CD14-positive monocyte (primary cell): ENCODE measurements around the gene WDR48. TPM values are rescaled to one million over a fixed set of nuclear protein-coding genes. Genes with fewer than 3 reads are reported as not detected.

Experiments
- DNase-seq, 3 donors: peaks; one replicate each; pipeline ENCODE4 v3.0.0-alpha.2; 2011 to 2022
- H2AFZ ChIP-seq: 2 replicates; pipeline ENCODE4 v1.6.0; 2012; ENCODE audit warnings: mild to moderate bottlenecking, low read depth, low read length, inconsistent platforms; ENCODE audit not compliant: insufficient read depth, poor library complexity, severe bottlenecking
- H3K27ac ChIP-seq, 2 donors: 1 replicate in 1 of 2; 2 replicates in 1 of 2; pipeline ENCODE4 v1.5.1; 2012 to 2013; ENCODE audit warnings: low read length in 2 of 2, control low read depth in 1 of 2, inconsistent platforms in 1 of 2, low read depth in 1 of 2, mild to moderate bottlenecking in 1 of 2
- H3K27me3 ChIP-seq, 2 donors: one replicate each; pipeline versions ENCODE4 v1.6.0 to v1.6.1; 2011 to 2013; ENCODE audit warnings: low read length in 2 of 2; ENCODE audit not compliant: control insufficient read depth in 2 of 2, insufficient read depth in 2 of 2
- H3K36me3 ChIP-seq, 2 donors: replicated peaks in 1 of 2; 1 replicate in 1 of 2; 2 replicates in 1 of 2; pipeline versions ENCODE4 v1.5.1 to v1.6.1; 2012 to 2013; ENCODE audit warnings: low read length in 2 of 2, control low read depth in 1 of 2, inconsistent platforms in 1 of 2, mild to moderate bottlenecking in 1 of 2; ENCODE audit not compliant: insufficient read depth in 2 of 2, control insufficient read depth in 1 of 2
- H3K4me1 ChIP-seq, 2 donors: 1 replicate in 1 of 2; 2 replicates in 1 of 2; pipeline versions ENCODE4 v1.5.1 to v1.6.1; 2012 to 2013; ENCODE audit warnings: low read length in 2 of 2, control low read depth in 1 of 2, inconsistent platforms in 1 of 2, mild to moderate bottlenecking in 1 of 2, moderate library complexity in 1 of 2; ENCODE audit not compliant: insufficient read depth in 2 of 2, control insufficient read depth in 1 of 2
- H3K4me2 ChIP-seq: replicated peaks from 2 replicates; pipeline ENCODE3; 2012; ENCODE audit warnings: low read length, moderate library complexity, mild to moderate bottlenecking; ENCODE audit not compliant: poor library complexity, severe bottlenecking; ENCODE audit errors: extremely low read depth
- H3K4me3 ChIP-seq, 3 experiments: fragments of 200-600 bp in 1 of 3; sonication (generic) in 1 of 3; replicated peaks in 1 of 3; 1 replicate in 2 of 3; 2 replicates in 1 of 3; pipeline ENCODE4 v1.5.1; 2011 to 2013; ENCODE audit warnings: low read length in 3 of 3, mild to moderate bottlenecking in 3 of 3, control low read depth in 2 of 3, low read depth in 2 of 3, inconsistent platforms in 1 of 3, moderate library complexity in 1 of 3
- H3K79me2 ChIP-seq: 2 replicates; pipeline ENCODE4 v1.6.0; 2012; ENCODE audit warnings: mild to moderate bottlenecking, control low read depth, inconsistent platforms, low read length, moderate library complexity; ENCODE audit not compliant: insufficient read depth
- H3K9ac ChIP-seq: 2 replicates; pipeline ENCODE4 v1.6.0; 2017; ENCODE audit warnings: low read length, mild to moderate bottlenecking; ENCODE audit not compliant: insufficient read depth, poor library complexity, severe bottlenecking
- H3K9me3 ChIP-seq, 2 donors: replicated peaks in 1 of 2; 1 replicate in 1 of 2; 2 replicates in 1 of 2; pipeline versions ENCODE4 v1.5.1 to v1.6.1; 2012 to 2013; ENCODE audit warnings: low read length in 2 of 2, control low read depth in 1 of 2; ENCODE audit not compliant: control insufficient read depth in 1 of 2, insufficient read depth in 1 of 2
- H4K20me1 ChIP-seq: 2 replicates; pipeline ENCODE4 v1.6.0; 2012; ENCODE audit warnings: mild to moderate bottlenecking, low read length, control low read depth, moderate library complexity; ENCODE audit not compliant: insufficient read depth
- H3K27ac Mint-ChIP-seq, 7 donors: one replicate each; pipeline ENCODE4 v1.8.0; 2020; ENCODE audit warnings: mild to moderate bottlenecking in 7 of 7, mixed read lengths in 7 of 7, moderate library complexity in 6 of 7, inconsistent platforms in 2 of 7
- H3K27me3 Mint-ChIP-seq, 3 donors: one replicate each; pipeline ENCODE4 v1.8.0; 2021 to 2022; ENCODE audit warnings: low read depth in 3 of 3, mild to moderate bottlenecking in 3 of 3, mixed read lengths in 3 of 3, moderate library complexity in 3 of 3, inconsistent platforms in 1 of 3
- H3K36me3 Mint-ChIP-seq, 2 donors: one replicate each; pipeline ENCODE4 v1.8.0; 2020; ENCODE audit warnings: mixed read lengths in 2 of 2, inconsistent platforms in 1 of 2, mild to moderate bottlenecking in 1 of 2
- H3K4me1 Mint-ChIP-seq: one replicate; pipeline ENCODE4 v1.8.0; 2020; ENCODE audit warnings: mild to moderate bottlenecking, mixed read lengths
- H3K4me3 Mint-ChIP-seq, 2 donors: one replicate each; pipeline ENCODE4 v1.8.0; 2020; ENCODE audit warnings: mild to moderate bottlenecking in 2 of 2, mixed read lengths in 2 of 2, moderate library complexity in 1 of 2
- H3K9me3 Mint-ChIP-seq, 7 donors: one replicate each; pipeline ENCODE4 v1.8.0; 2020 to 2022; ENCODE audit warnings: mixed read lengths in 7 of 7, mild to moderate bottlenecking in 6 of 7, moderate library complexity in 6 of 7, inconsistent platforms in 2 of 7
- WGBS: methylation state at CpG from one replicate; pipeline ENCODE4 v1.1.5; 2013; ENCODE audit warnings: missing lambda C conversion rate; ENCODE audit not compliant: insufficient coverage; 5-methylcytosine and 5-hydroxymethylcytosine counted together
- intact Hi-C, 2 donors: fragments of 100-400 bp; cut with micrococcal nuclease; formaldehyde crosslinking; loops; one replicate each; pipeline versions ENCODE4 v1.15.0 to v1.15.1; 2023
- polyA plus RNA-seq, 3 donors: library from polyadenylated mRNA; depleted of rRNA in 1 of 3; unstranded in 2 of 3; stranded (reverse) in 1 of 3; fragments of 300-500 nt in 2 of 3; fragments of >200 nt in 1 of 3; fragmentation: Illumina TruSeq in 2 of 3; gene quantifications; 1 replicate in 2 of 3; 2 replicates in 1 of 3; pipeline ENCODE4 v1.2.3, GENCODE V29; 2012 to 2021
- TF ChIP-seq, protein P1 (sequence below): fragments of 200-600 bp; IDR thresholded peaks from one replicate; pipeline ENCODE4 v1.8.0; 2022; ENCODE audit warnings: antibody characterized with exemption, mild to moderate bottlenecking

The WDR48 gene
- polyA plus RNA-seq, 3 donors: 15.0 to 22.7 (median 17.1) TPM

DNA sequence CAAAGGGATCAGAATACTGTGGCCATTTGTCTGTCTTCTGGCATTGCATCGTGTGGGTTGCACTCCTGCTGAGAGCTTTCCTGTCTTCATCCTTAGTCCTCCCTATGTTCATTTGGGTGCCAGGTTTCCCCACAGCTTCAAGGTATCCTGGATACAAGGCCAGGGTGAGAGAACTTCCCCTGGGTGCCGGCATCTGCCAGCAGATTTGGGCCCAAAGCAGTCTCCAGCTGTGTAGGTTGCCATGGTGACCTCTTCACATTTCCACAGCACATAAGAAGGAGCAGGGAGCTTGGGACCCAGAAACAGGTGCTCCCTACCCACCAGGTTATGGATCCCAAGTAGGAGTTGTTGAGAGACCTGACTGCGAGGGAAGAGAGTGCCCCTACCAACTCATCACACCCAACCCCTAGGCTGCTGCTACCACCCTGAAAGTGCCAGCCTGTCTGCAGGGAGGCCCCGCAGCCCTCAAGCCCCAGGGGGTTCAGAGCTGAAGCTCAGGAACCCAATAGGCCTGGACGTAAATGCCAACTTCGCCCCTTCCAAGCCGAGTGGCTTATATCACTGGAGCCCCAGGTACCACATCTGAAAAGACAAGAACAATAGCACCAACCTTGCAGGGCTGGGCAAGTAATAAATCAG lies 75.6 kb downstream of the WDR48 start:
- Mint-ChIP-seq H3K9me3 (no peaks in the 10 kb centered on the region), H3K4me3 (no peak overlapping the region), H3K4me1 (peaks cover 24% of the 10 kb centered on the region), H3K27me3 (peaks cover 1 to 4% (median 3%) of the 10 kb centered on the region in 3 donors), H3K27ac (peak overlapping the region in 2 of 7 donors; percentile 12 to 63), H3K36me3 (peaks cover 0 to 6% of the 10 kb centered on the region in 2 donors)
- Histone ChIP-seq H3K9me3 (no peaks in the 10 kb centered on the region), H2AFZ (no peak overlapping the region), H3K9ac (no peak overlapping the region), H3K79me2 (no peaks in the 10 kb centered on the region), H3K4me1 (peaks cover 18% of the 10 kb centered on the region in 2 donors), H3K27me3 (no peaks in the 10 kb centered on the region), H3K27ac (no peak overlapping the region), H4K20me1 (no peaks in the 10 kb centered on the region), H3K4me2 (no peak overlapping the region), H3K4me3 (peak overlapping the region in 1 of 3 experiments; percentile 4), H3K36me3 (no peaks in the 10 kb centered on the region)
- no peak for DNase-seq
- intact Hi-C loops: no loop called here
- TF ChIP-seq, protein P1, sequence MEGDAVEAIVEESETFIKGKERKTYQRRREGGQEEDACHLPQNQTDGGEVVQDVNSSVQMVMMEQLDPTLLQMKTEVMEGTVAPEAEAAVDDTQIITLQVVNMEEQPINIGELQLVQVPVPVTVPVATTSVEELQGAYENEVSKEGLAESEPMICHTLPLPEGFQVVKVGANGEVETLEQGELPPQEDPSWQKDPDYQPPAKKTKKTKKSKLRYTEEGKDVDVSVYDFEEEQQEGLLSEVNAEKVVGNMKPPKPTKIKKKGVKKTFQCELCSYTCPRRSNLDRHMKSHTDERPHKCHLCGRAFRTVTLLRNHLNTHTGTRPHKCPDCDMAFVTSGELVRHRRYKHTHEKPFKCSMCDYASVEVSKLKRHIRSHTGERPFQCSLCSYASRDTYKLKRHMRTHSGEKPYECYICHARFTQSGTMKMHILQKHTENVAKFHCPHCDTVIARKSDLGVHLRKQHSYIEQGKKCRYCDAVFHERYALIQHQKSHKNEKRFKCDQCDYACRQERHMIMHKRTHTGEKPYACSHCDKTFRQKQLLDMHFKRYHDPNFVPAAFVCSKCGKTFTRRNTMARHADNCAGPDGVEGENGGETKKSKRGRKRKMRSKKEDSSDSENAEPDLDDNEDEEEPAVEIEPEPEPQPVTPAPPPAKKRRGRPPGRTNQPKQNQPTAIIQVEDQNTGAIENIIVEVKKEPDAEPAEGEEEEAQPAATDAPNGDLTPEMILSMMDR: no peak
- 83% methylated on average over 2 of the region's 7 CpGs for WGBS

DNA sequence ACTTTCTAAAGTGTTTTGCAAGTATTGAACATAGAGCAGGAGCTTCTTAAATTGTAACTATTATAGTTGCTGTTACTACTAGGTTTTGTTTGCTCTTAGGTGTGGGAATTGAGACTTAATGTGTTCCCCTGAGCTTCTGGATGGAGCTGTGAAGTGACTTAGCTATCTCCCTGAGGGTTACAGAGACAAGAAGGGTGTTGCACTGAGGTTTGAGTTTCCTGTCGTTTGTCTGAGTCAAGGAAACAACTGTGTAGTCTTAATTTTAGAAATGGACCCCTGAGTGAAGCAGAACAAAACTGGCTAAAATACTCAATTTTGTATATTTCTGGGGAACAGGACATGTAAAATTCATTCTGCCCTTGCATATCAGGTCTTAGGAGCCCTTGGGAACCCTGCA lies 76.1 kb downstream of the WDR48 start:
- no peaks in the 10 kb centered on the region for H4K20me1 ChIP-seq
- TF ChIP-seq, protein P1: no peak
- H3K36me3 ChIP-seq: no peaks in the 10 kb centered on the region
- Mint-ChIP-seq H3K4me3 (no peak overlapping the region), H3K27ac (no peak overlapping the region), H3K36me3 (peaks cover 0 to 6% of the 10 kb centered on the region in 2 donors), H3K4me1 (peaks cover 24% of the 10 kb centered on the region), H3K27me3 (peaks cover 0 to 3% (median 0%) of the 10 kb centered on the region in 3 donors), H3K9me3 (no peaks in the 10 kb centered on the region)
- intact Hi-C loops: no loop called here
- no peak overlapping the region for H3K4me3 ChIP-seq
- no peak overlapping the region for H3K27ac ChIP-seq
- H3K27me3 ChIP-seq: no peaks in the 10 kb centered on the region
- H3K9me3 ChIP-seq: no peaks in the 10 kb centered on the region
- 0% methylated on average over 1 of the region's 1 CpG for WGBS
- no peak overlapping the region for H2AFZ ChIP-seq
- H3K9ac ChIP-seq: no peak overlapping the region
- DNase-seq: no peak
- H3K4me1 ChIP-seq: peaks cover 18% of the 10 kb centered on the region in 2 donors
- H3K4me2 ChIP-seq: no peak overlapping the region
- H3K79me2 ChIP-seq: no peaks in the 10 kb centered on the region
